HG02870 (cell line): ENCODE measurements around the gene TCF7L2.

Source experiments
- ATAC-seq: cut with Tn5 transposase; IDR thresholded peaks from one replicate; pipeline ENCODE4 v1.9.1; 2021; ENCODE audit warnings: mild to moderate bottlenecking, moderate library complexity; ENCODE audit not compliant: unreplicated experiment

TCF7L2 gene

DNA sequence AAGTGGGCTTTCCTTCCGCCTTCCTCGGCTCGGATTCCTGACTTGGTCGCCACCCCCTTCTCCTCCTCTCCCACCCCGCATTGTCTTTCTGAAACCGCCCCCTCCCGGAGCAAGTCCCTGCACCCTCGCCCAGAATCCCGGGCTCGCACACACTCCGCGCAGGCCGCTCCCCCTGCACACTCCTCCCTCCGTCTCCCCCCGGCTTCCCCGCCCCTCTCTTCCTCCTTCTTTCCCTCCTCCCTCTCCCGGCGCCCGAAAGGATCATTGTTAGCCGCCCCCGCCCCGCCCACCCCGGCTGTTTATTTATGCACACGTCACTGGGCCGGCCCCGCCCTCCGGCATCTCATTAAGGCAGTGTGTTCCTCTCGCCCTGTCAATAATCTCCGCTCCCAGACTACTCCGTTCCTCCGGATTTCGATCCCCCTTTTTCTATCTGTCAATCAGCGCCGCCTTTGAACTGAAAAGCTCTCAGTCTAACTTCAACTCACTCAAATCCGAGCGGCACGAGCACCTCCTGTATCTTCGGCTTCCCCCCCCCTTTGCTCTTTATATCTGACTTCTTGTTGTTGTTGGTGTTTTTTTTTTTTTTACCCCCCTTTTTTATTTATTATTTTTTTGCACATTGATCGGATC is at the start of gene TCF7L2:
Gene TCF7L2 (plus strand): TSS at position 373 of the 633 bp plus-strand sequence. CDS start 510 bp downstream, outside the sequence.
- ATAC-seq: no peak

DNA sequence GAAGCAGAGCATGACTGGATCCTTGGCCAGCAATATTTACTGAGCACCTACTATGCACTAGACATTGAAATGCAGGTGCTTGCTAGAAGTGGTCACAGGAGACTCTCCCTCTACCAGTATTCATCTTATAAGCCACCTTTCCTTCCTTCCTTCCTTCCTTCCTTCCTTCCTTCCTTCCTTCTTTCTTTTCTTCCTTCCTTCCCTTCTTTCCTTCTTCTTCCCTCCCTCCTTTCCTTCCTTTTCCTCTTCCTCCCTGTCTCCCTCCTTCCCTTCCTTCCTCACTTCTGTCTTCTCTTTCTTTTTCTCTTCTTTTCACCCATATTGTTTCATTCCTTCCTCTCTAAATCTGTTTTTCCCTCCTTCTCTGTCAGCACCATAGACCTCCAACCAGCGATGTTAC is 47.3 kb upstream of the TCF7L2 start:
- no peak for ATAC-seq

DNA sequence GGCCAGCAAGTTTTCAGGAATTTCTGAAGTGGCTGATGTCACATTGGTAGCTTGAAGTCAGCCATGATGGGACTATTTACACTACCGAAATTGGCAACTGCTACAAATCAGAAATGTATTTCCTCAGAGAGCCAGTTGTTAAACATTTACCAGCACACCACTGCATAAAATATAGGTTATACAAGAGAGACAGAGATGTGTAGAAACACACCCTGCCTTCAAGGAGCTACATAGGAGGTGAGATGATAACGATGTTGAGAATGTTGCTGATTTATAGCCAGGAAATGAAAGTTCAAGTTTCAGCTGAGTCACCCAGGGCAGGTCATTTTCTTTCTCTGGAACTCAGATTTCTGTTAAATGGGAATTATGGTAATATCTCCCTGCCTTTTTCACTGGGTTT is 46.0 kb upstream of the TCF7L2 start:
- ATAC-seq: no peak

DNA sequence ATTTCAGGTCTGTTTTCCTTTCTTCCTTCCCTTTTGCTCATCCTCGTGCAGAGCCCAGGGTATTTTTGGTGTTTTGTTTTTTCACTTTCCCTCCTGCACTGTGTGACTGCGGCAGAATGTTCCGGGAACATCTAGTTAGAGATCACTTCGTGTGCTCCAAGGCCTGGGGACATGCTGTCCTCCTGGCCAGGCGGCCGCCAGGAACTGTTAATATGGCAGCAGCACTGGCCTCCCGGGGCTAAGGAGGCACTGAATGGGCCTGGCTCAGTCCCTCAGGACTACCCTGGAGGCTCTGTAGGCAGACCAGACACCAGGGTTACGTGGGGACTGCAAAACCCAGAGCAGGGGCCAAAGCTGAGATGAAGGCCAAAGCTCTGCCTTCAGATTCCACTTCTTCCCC is 43.1 kb upstream of the TCF7L2 start:
- ATAC-seq: no peak

DNA sequence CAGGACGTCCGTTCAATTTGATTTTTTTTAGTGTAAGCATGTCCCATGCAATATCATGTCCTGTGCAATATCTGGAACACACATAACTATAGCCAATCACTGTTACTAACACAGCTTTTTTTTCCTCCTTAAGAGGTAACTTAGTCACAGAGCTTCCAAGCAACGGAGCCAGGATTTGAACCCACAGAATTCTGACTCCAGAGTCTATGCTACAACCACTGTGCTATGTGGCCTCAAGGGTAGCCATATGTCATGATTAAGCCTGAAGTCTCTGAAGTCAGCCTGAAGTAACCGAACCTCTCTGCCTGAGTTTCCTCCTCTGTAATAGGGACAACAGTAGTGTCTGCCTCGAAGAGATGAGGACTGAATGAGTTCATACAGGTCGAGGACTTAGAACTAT is 42.2 kb upstream of the TCF7L2 start:
- ATAC-seq: no peak

DNA sequence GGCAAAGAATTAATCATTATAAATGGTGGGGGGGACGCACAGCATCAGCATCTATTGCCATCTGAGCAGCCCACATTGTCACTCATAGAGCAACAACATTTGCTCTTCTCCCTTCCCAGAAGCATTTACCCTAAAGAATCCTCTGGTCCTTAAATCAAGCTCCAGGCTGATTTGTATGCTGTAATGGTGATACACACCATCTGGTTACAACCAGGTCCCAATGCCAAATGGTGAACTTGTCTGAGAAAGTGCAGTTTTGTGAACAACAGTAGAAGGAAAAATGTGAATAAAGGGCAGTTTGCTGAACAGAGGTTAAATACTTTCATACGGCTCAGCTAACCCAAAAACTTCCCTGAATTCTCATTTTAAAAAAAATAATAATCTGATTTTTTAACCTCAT is 38.8 kb upstream of the TCF7L2 start:
- no peak for ATAC-seq

DNA sequence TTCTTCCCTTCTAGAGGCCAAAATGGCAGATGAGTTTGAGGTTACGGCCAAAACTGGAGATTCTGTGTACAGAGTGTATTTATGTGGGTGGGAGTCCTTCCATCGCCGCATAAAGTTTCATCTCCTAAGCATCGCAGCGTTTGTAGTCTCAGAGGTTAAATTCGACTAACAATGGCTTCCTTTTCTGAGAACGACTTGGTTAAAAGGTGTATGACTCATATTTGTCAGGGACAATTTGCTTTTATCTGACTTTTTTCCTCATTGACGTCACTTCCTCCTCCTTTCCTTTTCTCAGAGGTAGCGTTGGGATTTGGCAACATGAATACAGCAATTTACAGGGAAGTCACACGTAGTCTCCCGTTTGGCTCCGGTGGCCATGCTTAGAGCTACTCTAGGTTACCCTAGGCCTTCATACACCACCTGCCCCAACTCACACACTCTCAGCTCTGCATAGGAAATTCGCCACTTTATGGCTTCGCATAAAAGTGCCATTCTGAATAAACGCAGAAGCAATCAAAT is 37.6 kb upstream of the TCF7L2 start:
- ATAC-seq: no peak

DNA sequence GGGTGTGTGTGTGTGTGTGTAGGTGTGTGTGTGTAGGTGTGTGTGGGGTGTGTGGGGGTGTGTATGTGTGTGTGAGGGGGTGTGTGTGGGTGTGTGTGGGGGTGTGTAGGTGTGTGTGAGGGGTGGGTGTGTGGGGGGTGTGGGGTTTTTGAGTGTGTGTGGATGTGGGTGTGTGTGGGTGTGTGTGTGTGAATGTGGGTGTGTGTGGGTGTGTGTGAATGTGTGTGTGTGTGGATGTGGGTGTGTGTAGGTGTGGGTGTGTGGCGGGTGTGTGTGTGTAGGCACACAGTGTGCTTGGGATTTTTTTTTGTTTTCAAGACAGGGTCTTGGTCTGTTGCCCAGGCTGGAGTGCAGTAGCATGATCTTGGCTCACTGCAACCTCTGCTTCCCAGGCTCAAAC is 36.8 kb upstream of the TCF7L2 start:
- ATAC-seq: no peak

DNA sequence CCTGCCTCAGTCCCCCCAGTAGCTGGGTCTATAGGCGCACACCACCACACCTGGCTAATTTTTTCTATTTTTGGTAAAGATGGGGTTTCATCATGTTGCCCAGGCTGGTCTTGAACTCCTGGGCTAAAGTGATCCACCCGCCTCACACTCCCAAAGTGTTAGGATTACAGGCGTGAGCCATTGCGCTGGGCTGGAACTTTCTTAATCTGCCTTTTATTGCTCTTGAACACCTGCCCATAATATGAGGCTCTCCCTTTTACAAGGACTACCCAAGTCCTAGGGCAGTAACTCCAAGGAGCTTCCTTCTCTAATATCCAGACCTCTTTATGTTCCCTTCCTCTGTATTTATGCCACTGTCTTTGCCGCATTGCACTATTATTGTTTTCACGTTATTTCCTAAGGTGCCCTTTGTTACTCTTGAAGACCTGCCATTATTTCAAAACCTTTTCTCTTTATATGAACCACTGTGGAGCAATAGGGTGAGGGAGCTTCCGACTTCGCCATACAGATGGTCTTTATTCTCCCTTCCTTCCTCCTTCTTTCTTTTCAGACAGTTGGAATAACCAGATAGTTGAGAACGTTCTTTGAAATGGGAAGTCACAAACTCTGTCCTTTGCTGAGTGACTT is 36.3 kb upstream of the TCF7L2 start:
- ATAC-seq: no peak

DNA sequence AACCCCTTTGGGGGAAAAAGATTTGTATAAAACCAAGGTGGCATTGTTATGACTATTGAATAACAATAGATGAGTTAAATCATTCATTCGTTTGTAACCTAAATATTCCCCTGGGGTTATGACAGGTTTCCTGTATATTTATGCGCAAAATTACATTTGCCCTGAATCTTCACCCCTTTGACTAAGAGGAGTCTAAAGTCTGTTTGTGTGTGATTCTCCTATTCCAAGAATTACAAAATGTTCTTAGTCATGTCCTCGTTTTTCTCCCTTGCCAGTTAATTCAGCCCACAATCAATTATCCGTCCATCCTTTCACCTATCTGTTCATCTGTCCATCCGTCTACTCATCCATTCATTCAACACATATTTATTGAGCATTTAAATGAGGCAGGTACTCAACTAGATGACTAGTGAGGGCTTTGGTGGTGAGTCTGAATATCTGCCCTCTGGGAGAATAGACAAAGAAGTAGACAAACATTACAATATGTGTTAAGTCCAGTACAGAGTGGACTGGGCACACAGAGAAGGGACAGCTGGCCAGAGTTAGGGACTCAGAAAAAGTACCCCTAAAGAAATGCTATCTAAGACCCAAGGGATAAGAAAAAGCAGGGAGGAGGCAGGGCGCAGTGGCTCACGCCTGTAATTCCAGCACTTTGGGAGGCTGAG is 35.6 kb upstream of the TCF7L2 start:
- ATAC-seq: no peak

DNA sequence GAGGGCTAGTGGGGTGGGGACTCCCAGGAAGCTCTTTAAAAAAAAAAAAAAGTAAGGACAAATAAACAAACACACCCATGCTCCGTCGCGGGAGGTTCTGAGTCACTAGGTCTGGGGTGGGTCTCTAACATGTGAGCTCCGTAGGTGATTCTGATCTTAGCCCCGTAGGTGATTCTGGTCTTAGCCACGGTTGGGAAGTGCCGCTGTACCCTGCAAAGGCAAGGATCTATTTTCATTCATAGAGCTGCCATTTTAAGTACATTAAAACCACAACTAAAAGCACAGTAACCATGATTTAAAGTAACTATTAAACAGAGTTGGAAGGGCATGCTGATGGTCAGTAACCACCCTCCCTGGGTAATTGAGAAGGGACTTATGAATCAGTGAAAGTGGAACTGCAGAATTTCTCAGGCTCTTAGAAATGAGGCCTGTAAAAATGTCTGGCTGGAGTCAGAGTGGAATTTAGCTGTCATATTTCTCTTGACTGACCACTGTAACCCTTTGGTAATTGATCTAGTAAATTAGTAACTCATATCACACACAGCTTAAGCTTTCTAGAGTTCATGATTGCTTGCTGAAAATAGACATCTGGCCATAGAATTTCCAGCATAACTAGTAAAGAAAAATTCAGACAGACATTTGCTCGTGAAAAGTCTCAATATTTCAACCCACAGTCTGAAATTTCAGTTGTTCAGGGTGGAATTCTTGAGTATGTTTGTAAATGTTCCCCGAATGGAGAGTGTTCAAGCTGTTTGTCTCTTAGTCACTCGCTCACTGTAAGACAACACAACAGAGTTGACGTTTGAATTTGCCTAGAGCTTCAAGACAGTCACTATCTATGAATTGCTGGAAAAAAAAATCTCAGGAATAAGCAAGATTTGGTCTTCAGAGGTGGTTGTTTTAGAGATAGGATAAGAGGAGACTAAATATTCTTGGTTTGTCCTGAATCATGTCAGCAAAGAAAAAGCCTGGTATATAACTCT is 34.2 kb upstream of the TCF7L2 start:
- no peak for ATAC-seq

DNA sequence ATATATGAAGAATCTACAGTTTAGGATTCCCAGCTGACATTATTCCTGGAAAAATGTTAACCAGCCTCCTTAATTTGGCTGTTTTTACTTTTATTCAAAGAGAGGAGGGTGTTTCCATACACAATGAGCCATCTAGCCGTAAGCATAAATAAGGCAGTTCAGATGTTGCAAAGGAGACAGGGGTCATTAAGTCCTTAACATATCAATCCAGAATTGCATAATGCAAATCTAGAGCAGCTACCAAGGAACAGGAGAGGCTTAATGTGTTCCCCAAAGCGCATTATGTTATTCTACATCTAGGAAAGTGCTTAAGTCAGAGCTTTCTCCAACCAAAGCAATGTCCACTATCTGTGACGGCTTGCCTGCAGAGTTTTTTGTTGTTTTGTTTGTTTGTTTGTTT is 32.4 kb upstream of the TCF7L2 start:
- ATAC-seq: no peak

DNA sequence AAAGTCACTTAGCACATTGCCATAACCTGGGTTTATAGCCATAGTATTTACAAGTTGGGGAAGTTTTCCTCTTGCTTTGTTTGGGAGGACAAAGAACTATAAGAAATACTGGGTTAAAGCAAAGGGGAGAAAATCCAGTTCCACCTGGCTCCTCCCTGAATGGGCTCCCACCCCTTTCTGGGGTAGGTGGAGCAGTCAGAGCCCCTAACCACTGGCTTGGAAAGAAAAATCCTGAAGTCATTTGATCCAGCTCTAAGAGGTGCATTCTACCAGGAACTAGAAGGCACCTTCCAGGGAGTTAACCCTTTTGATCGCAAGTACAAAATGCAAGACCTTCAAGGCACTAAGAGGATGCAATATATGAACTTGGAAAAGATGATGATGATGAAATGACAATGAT is 31.3 kb upstream of the TCF7L2 start:
- no peak for ATAC-seq

DNA sequence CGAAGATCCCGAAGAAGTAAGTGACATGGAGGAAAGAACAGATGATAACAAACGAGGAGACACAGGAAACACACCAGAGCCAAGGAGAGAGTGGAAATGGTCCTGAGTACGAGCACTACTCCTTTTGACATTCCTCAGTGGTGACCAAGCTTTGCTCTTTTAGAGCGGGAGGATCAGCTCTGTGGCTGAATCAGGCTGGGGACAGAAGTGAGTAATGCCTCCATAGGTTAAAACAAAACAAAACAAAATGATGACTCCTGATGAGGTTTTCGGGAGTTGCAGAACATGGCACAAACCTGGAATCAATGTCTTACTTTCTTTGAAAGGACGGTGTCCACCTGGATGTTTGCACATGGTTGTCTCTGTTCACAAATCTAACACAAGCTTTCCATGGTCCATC is 30.3 kb upstream of the TCF7L2 start:
- no peak for ATAC-seq

DNA sequence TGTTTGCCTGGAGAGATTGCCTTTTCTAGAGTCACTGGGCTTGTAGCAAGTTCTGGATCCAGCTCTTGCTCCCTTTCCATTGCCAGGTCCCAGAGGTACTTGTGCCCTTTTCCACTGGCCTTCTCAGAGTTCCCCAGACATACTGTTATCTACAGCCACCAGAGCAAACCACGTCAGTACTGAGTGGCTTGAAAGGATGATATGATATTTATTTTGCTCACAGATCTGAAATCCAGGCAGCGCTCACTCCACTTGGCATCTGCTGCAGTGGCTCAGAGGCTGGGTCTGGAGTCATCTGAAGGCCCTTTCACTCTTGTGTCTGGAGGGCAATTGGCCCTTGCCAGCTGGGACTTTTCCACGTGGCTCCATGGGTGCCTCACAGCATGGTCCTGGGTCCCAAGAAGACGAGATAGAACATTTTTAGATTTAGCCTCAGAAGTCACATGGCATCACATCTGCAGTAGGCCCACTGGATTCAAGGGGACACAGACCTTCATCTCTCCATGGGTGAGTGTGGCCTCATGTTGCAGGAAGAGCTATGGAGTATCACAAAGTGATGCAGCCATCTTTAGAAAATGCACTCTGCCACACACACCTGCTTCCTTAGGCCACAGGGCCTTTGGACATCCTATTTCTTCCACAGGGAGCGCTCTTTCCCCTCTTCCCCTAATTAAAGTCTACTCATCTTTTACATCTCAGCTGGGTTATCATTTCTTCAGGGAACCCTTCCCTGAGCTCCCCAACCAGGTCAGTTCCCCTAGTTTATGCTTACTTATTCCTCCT is 22.9 kb upstream of the TCF7L2 start:
- ATAC-seq: no peak

DNA sequence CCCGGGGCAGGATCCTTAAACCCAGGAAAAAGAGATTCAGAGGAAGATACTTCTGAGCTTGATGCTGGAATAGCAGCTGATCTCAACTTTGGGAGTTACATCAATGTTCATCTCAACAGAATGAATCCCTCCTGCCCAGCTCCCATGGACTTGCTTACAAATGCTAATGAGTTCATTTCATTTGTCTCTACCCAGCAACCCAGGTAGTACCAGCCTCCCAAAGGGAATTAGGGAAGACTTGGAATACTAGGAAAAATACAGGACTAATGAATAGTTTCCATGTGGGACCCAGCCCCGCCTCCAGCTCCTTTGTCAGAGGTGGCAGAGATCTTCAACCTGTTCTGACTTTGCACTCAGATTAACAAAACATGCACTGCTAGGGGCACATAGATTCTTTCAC is 22.1 kb upstream of the TCF7L2 start:
- no peak for ATAC-seq

DNA sequence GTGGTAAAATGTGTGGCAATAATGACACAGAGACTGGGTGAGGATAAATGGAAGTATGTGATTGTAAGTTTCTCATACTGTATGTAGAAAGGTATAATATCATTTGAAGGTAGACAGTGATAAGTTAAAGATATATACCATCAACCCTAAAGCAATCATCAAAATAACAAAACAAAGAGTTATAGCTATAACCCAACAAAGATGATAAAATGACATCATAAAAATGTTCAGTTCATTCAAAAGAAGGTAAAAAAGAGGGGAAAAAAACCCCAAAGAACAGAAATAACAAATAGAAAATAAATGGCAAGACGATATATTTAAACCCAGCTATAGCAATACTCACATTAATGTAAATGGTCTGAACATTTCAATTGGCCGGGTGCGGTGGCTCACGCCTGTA is 17.4 kb upstream of the TCF7L2 start:
- ATAC-seq: no peak

DNA sequence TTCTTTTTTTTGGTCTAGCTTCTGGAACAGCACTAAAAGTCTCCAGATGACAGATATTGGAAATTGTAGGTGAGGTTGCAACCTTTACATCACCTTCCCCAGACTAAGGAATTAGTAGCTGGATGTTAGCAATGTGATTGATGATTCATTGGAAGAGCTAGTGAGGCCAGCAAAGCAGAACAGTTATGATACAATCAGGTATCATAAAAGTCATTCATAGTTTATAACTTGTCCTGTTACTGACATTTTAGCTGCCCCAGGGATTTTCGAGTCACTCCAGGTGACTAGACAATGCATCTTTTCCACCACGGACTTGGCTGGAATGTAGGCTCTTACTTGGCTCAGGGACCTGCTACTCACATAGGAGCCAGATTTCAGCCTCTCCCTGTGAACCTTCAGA is 15.9 kb upstream of the TCF7L2 start:
- no peak for ATAC-seq

DNA sequence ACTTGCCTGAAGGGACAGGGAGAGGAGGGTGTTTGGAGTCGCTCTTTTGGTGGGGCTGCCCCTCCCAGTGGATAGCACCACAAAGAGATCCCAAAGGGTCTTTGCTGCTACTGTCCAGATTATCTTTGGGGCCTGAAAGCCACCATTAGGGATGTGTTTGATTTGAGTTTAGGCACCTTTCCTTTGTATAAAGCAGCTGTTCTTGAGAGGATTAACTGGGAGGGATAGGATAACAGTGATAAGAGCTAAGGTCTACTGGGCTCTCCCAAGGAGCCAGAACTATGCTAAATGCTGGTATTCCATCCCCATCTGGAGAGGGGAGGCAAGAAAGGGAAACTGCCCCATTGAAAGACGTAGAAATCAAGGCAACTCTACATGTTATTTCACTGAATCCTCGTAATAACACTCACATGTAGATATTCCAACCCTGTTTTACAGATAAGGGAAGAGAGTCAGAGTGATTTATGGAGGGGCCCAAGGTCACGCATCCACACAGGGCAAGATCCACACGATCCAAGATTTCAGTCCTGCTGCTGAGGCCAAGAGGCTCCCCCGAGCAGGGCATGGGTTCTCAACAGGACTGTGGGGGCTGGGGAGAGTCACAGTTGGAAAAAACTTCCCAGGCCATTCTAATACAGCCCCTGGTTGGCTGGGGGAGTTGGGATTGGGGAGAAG is 11.1 kb upstream of the TCF7L2 start:
- no peak for ATAC-seq

DNA sequence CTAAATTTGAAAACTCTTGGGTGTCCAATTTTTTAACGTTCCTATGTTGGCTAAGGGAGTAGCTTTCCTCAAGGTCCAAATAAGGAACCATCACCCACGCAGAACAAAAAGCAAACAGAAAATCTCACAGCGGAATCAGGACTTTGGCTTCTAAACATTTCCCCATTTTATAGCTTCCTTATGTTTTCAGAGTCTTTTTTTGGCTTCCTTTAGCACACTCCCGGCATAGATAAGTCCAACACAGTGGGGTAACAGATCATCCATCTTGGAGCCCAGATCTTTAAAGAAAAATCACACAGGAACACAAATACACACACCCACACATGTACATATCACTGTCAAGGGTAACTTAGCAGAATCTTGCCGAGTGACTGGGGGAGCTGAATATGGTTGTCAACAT is 4.2 kb upstream of the TCF7L2 start:
- no peak for ATAC-seq
